ENCODE results near the gene LEF1.

The LEF1 gene

DNA sequence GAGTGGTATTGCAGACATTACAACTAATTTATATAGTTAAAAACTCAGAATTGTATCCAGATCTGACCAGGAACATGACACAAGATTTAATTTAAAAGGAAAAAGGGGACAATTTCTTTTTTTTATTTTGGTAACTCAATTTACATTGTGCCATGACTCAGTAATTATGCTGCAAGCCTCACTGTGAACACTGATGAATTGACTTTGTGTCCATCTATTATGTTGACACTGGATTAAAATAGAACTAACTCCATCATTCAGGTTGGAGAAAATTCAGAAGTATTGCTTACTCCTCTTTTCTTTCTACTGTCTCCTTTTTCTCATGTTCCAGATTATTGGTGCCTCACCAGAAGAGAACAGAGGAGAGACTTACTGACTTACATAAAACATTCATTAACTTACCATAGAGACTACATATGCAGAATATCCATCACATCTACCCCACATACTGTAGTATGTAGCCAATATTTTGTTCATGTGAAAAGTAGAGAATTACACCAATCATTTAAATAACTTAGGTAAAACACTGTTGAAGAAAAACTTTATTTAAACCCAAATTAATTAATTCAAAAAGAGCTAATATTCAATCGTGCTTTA lies 15.8 kb upstream of the LEF1 start:
- TF ChIP-seq, protein P1, sequence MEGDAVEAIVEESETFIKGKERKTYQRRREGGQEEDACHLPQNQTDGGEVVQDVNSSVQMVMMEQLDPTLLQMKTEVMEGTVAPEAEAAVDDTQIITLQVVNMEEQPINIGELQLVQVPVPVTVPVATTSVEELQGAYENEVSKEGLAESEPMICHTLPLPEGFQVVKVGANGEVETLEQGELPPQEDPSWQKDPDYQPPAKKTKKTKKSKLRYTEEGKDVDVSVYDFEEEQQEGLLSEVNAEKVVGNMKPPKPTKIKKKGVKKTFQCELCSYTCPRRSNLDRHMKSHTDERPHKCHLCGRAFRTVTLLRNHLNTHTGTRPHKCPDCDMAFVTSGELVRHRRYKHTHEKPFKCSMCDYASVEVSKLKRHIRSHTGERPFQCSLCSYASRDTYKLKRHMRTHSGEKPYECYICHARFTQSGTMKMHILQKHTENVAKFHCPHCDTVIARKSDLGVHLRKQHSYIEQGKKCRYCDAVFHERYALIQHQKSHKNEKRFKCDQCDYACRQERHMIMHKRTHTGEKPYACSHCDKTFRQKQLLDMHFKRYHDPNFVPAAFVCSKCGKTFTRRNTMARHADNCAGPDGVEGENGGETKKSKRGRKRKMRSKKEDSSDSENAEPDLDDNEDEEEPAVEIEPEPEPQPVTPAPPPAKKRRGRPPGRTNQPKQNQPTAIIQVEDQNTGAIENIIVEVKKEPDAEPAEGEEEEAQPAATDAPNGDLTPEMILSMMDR (IDR thresholded peaks at IDR 0.05; ENCODE audit: control insufficient read depth, insufficient read depth, low read depth, low read length, missing control alignments): no peak
- H3K4me3 ChIP-seq (ENCODE audit: control insufficient read depth, low read depth, low read length): no peak overlapping the region
- DNase-seq (ENCODE audit: low read depth): no peak

DNA sequence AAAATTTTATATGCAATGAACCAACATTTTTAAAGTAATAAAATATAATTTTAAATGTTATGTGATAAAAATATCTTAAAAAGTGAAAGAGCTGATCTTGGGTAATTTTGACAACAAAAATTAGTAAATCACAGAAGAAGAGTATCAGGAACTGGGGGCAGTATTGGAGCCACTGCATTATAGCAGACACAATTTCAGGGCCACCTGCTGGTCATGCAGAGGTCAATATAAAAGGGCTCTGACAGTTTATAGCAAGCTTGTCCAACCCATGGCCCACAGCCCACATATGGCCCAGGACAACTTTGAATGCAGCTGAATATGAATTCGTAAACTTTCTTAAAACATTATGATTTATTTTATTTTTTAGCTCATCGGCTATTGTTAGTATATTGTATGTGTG lies 13.0 kb upstream of the LEF1 start:
- TF ChIP-seq, protein P1 (IDR thresholded peaks at IDR 0.05; ENCODE audit: control insufficient read depth, insufficient read depth, low read depth, low read length, missing control alignments): no peak
- DNase-seq (ENCODE audit: low read depth): no peak
- H3K4me3 ChIP-seq (ENCODE audit: control insufficient read depth, low read depth, low read length): no peak overlapping the region

DNA sequence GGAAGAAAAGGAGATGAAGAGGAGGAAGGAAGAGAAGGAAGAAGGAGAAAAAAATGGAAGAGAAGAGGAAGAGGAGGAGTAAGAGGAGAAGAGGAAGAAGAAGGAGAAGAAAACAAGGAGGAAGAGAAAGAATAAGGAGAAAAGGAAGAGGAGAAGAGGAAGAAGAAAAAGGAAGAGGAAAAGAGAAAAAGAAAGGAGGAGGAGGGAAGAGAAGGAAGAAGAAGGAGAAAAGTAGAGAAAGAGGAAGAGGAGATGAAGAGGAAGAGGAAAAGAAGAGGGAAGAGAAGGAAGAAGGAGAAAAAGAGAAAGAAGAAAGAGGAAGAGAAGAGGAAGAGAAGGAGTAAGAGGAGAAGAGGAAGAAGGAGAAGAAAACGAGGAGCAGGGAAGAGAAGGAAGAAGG lies 11.8 kb upstream of the LEF1 start:
- no peak overlapping the region for H3K4me3 ChIP-seq (ENCODE audit: control insufficient read depth, low read depth, low read length)
- no peak for DNase-seq (ENCODE audit: low read depth)
- TF ChIP-seq, protein P1 (IDR thresholded peaks at IDR 0.05; ENCODE audit: control insufficient read depth, insufficient read depth, low read depth, low read length, missing control alignments): no peak

DNA sequence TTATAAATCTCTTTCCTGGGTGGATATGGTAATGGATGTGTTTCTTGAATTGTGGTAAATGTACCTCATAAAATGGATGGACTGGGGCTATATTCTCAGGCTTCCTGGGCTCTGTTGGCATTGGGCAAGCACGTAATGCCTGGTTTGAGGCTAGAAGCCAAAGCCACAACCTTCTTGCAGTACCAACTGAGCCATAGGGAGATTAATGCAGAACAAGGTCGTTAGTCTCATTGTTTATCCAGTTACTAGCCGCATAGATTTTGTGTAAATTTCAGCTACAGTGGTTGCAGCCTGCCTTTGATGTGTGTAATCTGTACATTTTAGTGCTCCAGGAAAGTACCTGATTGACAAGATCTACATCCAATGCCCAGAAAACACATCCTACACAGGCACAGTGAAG lies 7.2 kb upstream of the LEF1 start:
- TF ChIP-seq, protein P1 (IDR thresholded peaks at IDR 0.05; ENCODE audit: control insufficient read depth, insufficient read depth, low read depth, low read length, missing control alignments): no peak
- H3K4me3 ChIP-seq (ENCODE audit: control insufficient read depth, low read depth, low read length): no peak overlapping the region

DNA sequence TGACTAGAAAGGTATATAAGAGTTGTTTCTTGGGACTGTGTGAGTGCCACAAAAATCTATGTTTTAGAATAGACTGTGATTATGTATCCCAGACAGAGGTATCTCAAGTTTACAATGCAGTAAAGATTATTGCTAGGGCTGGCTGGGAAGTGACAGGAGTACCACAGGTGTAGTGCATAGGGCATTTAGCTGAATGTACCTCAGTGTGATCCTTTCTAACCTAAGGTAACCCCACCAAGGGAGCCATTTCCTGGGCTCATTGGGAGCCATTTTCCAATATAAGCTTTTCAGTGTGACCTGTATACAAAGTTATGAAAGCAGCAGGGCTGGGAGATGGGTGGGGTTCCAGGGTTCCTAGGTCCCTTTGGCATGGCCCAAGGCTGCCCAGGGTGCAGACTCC lies 6.1 kb upstream of the LEF1 start:
- DNase-seq (ENCODE audit: low read depth): no peak
- H3K4me3 ChIP-seq (ENCODE audit: control insufficient read depth, low read depth, low read length): no peak overlapping the region
- TF ChIP-seq, protein P1 (IDR thresholded peaks at IDR 0.05; ENCODE audit: control insufficient read depth, insufficient read depth, low read depth, low read length, missing control alignments): no peak

More for the DNA sequence above, 7.2 kb upstream of the LEF1 start:
- DNase-seq (ENCODE audit: low read depth): no peak

DNA sequence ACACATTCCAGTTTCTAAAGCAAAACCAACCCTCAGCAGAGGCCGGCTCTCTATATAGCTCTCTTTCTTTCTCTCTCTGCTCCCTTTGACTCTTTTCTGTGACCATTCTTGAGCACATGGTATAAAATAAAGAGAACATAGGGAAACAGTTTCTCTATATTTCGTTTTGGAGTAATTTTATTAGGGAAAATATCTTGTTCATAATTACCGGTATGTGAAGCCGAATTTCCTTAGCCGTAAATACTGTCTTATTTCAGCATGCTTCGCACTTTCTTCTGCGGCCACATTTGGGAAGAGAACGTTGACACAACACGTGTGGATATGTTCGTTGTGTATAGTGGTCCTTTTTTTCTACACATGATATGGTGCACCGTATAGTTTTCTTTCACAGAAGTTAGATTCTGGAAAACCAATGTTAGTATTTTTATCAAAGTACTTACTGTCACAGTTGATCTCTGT lies 4.9 kb upstream of the LEF1 start:
- TF ChIP-seq, protein P1 (IDR thresholded peaks at IDR 0.05; ENCODE audit: control insufficient read depth, insufficient read depth, low read depth, low read length, missing control alignments): no peak
- peak overlapping the region; percentile 32 for H3K4me3 ChIP-seq (ENCODE audit: control insufficient read depth, low read depth, low read length)
- no peak for DNase-seq (ENCODE audit: low read depth)
